Lower lobe of right lung (tissue), 2 donors: ENCODE measurements around the gene PDZD4. TPM values are rescaled to one million over a fixed set of nuclear protein-coding genes. Genes with fewer than 3 reads are reported as not detected.

Experiments
- ATAC-seq, 2 donors: fragments of 200-7000 bp; cut with Tn5 transposase; one replicate each; pipeline ENCODE4 v1.9.1; 2020 to 2022; ENCODE audit warnings: mild to moderate bottlenecking in 2 of 2, moderate library complexity in 2 of 2
- DNase-seq: peaks from one replicate; pipeline ENCODE4 v3.0.0-alpha.2; 2020
- H3K27ac ChIP-seq: fragments of 200-600 bp; one replicate; pipeline ENCODE4 v1.8.0; 2022
- H3K27me3 ChIP-seq: fragments of 200-600 bp; one replicate; pipeline ENCODE4 v1.8.0; 2022; ENCODE audit warnings: low read depth
- H3K36me3 ChIP-seq: fragments of 200-600 bp; one replicate; pipeline ENCODE4 v1.8.0; 2022; ENCODE audit warnings: mild to moderate bottlenecking
- H3K4me1 ChIP-seq: fragments of 200-600 bp; one replicate; pipeline ENCODE4 v1.8.0; 2022
- H3K4me3 ChIP-seq: fragments of 200-600 bp; one replicate; pipeline ENCODE4 v1.8.0; 2022; ENCODE audit warnings: mild to moderate bottlenecking
- H3K9me3 ChIP-seq: fragments of 200-600 bp; one replicate; pipeline ENCODE4 v1.8.0; 2022
- CTCF ChIP-seq: fragments of 200-600 bp; IDR thresholded peaks from one replicate; pipeline ENCODE4 v1.8.0; 2022; ENCODE audit warnings: antibody characterized with exemption, mild to moderate bottlenecking
- intact Hi-C: fragments of 100-400 bp; cut with DNase I; formaldehyde crosslinking; loops from one replicate; pipeline ENCODE4 v1.11.0; 2022
- total RNA-seq: library from RNA; stranded (reverse); fragmentation: NEBNext Ultra II Directional; extraction: Animal tissue kit (Norgen Biotek cat#: 25700); gene quantifications from one replicate; pipeline ENCODE4 v1.2.1, GENCODE V29; 2021
- donor health status: DM: no; HTN: yes; CAD: no; lungs with severe emphysema.

PDZD4 gene
- total RNA-seq, 1 donor from 2014 or later = 8.5 TPM

DNA sequence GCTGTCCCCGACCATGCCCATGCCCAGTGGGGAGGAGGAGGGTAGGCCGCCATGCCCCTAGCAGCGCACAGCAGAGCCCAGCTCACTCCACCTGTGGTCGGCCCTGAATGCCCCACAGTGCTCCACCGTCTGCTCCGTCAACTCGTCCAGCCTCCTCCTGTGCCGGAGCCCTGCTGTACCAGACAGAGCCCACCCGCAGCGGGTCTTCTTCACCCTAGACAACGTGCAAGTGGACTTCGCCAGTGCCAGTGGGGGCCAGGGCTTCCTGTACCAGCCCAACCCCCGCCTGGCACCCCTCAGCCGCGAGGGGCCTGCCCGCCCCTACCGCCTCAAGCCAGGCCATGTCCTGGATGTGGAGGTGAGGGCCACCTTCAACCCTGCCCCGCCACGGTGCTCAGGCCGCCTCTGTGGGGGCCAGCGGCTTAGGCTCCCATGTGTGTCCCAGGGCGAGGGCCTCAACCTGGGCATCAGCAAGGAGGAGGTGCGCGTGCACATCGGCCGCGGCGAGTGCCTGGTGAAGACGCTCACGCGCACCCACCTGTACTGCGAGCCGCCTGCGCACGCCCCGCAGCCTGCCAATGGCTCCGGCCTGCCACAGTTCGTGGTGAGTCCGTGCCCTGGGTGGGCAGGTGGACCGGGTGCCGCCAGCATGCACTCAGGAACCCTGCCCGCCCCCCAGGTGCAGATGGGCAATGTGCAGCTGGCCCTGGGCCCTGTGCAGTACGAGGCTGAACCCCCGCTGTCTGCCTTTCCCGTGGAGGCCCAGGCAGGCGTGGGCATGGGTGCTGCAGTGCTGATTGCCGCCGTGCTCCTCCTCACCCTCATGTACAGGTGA lies 56.4 kb downstream of the PDZD4 start:
- DNase-seq = peak; percentile 27

DNA sequence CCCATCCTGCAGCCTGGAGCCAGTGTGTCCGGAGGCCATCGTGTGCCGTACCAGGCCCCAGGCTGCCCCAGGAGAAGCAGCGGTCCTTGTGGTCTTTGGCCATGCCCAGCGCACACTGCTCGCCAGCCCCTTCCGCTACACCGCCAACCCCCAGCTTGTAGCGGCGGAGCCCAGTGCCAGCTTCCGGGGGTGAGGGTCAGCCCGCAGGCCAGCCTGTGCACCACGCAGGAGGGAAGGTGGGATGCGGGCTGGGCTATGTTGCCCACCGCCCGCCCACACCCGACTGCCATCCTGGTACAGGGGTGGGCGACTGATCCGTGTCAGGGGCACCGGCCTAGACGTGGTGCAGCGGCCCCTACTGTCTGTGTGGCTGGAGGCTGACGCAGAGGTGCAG lies 57.1 kb downstream of the PDZD4 start:
- intact Hi-C loops = no loop called here
- Histone ChIP-seq H3K4me3 (no peak overlapping the region), H3K27ac (no peak overlapping the region), H3K36me3 (no peaks in the 10 kb centered on the region), H3K4me1 (no peaks in the 10 kb centered on the region), H3K9me3 (no peaks in the 10 kb centered on the region), H3K27me3 (no peaks in the 10 kb centered on the region)
- no peak for TF ChIP-seq CTCF
- ATAC-seq = no peak
- peak; percentile 18 for DNase-seq

More for the DNA sequence above, 56.4 kb downstream of the PDZD4 start:
- intact Hi-C loops = no loop called here
- H3K9me3 ChIP-seq = no peaks in the 10 kb centered on the region
- no peak for TF ChIP-seq CTCF
- H3K27me3 ChIP-seq = no peaks in the 10 kb centered on the region
- no peaks in the 10 kb centered on the region for H3K36me3 ChIP-seq
- ATAC-seq = no peak
- no peak overlapping the region for H3K4me3 ChIP-seq
- no peak overlapping the region for H3K27ac ChIP-seq
- H3K4me1 ChIP-seq = no peaks in the 10 kb centered on the region

GRCh38 chrX:153772316-153773217 lies 57.8 kb downstream of the PDZD4 start:
- Histone ChIP-seq H3K27ac (no peak overlapping the region), H3K4me3 (no peak overlapping the region), H3K4me1 (no peaks in the 10 kb centered on the region), H3K27me3 (no peaks in the 10 kb centered on the region), H3K9me3 (no peaks in the 10 kb centered on the region), H3K36me3 (no peaks in the 10 kb centered on the region)
- no peak for TF ChIP-seq CTCF
- DNase-seq (no peak), ATAC-seq (no peak)
- intact Hi-C loops = no loop called here

DNA sequence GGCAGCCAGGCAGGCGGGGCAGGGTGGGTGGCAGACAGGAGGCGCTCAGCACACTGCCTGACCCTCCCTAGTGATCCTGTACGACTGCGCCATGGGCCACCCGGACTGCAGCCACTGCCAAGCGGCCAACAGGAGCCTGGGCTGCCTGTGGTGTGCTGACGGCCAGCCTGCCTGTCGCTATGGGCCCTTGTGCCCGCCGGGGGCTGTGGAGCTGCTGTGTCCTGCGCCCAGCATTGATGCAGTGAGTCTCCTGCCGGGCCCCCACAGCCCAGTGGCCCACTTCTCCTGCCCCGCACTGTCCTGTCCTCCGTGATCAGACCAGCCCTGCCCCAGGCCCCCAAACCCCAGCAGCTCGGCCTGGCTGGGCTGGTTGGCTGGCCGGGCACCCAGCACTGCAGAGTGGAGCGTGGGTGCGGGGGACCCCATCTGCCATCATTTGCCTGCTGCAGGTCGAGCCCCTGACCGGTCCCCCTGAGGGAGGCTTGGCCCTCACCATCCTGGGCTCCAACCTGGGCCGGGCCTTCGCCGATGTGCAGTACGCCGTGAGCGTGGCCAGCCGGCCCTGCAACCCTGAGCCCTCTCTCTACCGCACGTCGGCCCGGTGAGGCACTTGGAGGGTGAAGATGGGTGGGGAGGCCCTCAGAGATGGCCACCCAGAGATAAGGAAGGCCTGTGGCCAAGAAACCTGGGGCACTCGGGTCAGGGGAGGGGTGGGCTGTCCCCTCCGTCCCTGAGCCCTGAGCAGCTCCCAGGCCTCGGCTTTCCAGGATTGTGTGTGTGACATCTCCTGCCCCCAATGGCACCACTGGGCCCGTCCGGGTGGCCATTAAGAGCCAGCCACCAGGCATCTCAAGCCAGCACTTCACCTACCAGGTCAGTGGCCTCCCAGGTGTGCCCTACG lies 58.7 kb downstream of the PDZD4 start:
- H3K27ac ChIP-seq = no peak overlapping the region
- ATAC-seq (no peak), DNase-seq (no peak)
- no peaks in the 10 kb centered on the region for H3K27me3 ChIP-seq
- H3K4me3 ChIP-seq = no peak overlapping the region
- no peaks in the 10 kb centered on the region for H3K36me3 ChIP-seq
- intact Hi-C loops = no loop called here
- H3K9me3 ChIP-seq = no peaks in the 10 kb centered on the region
- no peak for TF ChIP-seq CTCF
- no peaks in the 10 kb centered on the region for H3K4me1 ChIP-seq
